ENCODE data around the gene SPRYD7.
"Not testable (repeated sequence)": the region's sequence is repeated elsewhere in the genome, so short reads cannot be mapped to it uniquely, and the experiment has no call there.

SPRYD7 gene

DNA sequence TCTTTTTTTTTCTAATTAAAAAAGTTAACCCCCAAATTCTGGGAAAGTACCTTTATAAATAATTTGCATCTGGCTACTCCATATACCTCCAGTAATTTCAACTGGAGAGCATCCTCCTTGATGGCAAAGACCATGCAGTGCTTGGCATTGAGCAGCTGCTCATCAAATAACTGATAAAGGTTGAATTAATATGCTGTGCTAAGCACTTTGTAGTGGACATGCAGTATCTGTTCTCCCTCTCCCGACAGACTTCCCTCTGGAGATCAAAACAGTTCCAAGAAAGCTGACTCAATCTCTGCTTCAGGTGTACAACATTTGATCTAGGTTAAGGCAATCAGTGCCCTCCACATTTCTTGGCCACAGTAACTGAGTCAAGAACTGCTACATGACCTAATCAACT is 3.3 kb downstream of the SPRYD7 start:
- no peak for DNase-seq (ENCODE audit: low spot score)

DNA sequence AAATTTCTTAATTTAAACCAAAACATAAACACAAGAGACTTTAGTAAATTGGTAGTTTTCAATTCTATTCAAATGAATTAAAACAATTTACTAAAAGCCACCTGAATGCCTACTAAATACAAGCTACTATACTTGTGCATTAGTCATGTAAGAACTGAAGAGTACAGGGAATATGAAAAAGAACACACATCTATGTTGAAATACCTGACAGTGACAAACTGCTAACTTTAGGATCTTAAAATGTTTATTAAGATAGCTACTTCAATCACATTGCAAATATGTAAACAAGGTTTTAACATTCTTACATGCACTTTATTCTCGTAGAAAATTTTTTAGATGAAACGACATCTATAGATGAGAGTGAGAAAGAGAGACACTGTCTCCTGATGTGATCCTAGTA is 4.1 kb downstream of the SPRYD7 start:
- no peak for DNase-seq (ENCODE audit: low spot score)

DNA sequence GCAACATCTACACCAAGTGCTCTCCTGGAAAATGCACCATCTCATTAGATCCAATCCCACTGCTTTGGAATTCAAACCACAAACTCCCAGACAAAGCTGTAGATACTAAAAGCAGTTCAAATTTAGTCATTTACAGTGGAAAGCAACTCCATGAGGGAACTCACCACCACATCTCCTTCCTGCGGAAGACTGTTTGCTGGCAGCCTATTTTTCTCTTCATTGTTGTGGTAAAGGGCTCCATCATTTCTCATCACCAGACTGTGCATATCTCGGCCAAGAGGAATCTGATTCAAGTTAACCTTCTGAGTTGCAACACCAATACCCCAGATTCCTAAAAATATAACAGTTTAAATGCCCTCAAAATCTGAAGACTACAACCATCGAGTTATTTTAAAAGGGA is 8.4 kb downstream of the SPRYD7 start:
- no peak for DNase-seq (ENCODE audit: low spot score)

- DNase-seq (ENCODE audit: low spot score): no peak
Measured at GRCh38 chr13:49925881-49926418, 10.2 kb downstream of the SPRYD7 start.

DNA sequence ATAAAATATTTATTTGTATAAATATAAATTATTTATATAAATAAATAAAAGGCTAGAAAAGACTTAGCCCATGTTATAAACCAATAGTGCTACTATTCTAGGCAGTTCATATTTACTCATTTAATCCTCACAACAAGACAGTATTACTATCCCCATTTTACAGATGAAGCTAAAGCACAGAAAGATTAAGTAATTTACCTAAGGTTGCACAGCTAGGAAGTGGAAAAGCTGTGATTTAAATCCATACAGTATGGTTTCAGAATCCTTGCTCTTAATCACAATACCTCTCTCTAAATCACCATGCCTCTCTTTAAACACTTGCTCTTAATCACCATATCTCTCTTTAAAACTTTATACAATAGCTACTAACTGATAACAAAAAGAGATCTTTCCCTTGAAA is 13.8 kb downstream of the SPRYD7 start:
- no peak for DNase-seq (ENCODE audit: low spot score)

GRCh38 chr13:49920969-49921368 is 15.2 kb downstream of the SPRYD7 start:
- DNase-seq (ENCODE audit: low spot score): not testable (repeated sequence)

DNA sequence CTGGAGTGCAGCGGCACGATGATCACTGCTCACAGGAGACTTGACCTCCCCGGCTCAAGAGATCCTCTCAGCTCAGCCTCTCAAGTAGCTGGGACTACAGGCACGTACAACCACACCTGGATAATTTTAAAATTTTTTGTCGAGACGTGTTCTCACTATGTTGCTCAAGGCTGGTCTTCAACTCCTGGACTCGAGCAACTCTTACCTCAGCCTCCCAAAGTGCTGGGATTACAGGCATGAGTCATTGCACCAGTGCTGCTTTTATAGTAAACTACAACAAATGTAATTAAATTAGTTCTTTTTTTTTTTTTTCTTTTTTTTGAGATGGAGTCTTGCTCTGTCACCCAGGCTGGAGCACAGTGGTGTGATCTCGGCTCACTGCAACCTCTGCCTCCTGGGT is 18.0 kb downstream of the SPRYD7 start:
- DNase-seq (ENCODE audit: low spot score): not testable (repeated sequence)

GRCh38 chr13:49914947-49915346 is 21.2 kb downstream of the SPRYD7 start:
- no peak for DNase-seq (ENCODE audit: low spot score)

- DNase-seq (ENCODE audit: low spot score): no peak
Measured at GRCh38 chr13:49908637-49909036, 27.5 kb downstream of the SPRYD7 start.

DNA sequence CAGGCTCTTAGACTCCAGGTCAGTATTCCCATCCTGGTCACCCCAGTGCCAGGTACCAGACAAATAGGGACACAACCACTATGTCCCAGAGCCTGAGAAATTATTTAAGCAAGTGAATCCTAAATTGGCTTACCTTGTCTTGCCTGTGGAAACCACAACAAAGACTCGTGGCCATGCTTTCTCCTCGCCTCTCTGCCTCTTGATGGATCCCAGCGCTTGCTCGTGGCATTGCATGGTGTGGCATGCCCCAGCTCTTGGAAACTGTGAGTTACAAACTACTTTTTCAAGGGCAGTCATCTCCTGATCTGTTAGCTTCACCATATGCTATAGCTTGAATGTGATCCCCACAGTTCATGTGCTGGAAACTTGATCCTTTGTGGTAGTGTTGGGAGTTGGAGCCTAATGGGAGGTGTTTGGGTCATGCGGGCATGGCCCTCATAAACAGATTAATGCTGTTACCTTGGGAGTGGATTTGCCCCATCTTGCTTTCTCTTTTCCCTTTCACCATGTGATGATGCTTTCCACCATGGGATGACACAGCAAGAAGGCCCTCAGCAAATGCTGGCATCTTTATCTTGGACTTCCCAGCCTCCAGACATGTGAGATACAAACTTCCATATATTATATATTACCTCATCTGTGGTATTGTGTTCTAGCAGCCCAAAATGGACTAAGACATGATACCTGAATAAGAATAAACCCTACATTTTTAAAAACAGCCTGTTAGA is 31.2 kb downstream of the SPRYD7 start:
- DNase-seq (ENCODE audit: low spot score): no peak

DNA sequence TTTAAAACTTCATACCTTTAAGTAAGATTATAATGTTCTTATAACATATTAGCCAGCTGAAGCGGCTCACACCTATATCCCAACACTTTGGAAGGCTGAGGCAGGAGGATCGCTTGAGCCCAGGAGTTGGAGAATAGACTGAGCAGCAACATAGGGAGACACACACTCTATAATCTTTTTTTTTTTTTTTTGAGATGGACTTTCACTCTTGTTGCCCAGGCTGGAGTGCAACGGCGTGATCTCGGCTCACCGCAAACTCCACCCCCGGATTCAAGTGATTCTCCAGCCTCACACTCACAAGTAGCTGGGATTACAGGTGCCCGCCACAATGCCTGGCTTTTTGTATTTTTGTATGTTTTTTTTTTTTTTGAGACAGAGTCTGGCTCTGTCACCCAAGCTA is 37.3 kb downstream of the SPRYD7 start:
- DNase-seq (ENCODE audit: low spot score): no peak

DNA sequence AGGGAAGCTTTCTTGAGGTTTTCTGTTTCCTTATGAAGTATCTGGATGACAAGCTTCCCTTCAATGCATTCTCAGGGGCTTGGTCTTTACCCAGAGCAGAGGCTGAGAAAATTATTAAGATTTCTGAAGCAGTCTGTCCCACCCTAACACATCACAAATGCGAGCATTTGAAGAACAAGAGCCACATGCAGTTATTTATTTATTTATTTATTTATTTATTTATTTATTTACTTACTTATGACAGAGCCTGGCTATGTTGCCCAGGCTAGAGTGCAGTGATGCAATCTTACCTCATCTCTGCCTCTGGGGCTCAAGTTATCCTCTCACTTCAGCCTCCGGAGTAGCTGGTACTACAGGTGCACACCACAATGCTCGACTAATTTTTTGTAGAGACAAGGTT is 38.4 kb downstream of the SPRYD7 start:
- no peak for DNase-seq (ENCODE audit: low spot score)

GRCh38 chr13:49895826-49896225 is 40.3 kb downstream of the SPRYD7 start:
- DNase-seq (ENCODE audit: low spot score): no peak

GRCh38 chr13:49893591-49893990 is 42.5 kb downstream of the SPRYD7 start:
- DNase-seq (ENCODE audit: low spot score): no peak

DNA sequence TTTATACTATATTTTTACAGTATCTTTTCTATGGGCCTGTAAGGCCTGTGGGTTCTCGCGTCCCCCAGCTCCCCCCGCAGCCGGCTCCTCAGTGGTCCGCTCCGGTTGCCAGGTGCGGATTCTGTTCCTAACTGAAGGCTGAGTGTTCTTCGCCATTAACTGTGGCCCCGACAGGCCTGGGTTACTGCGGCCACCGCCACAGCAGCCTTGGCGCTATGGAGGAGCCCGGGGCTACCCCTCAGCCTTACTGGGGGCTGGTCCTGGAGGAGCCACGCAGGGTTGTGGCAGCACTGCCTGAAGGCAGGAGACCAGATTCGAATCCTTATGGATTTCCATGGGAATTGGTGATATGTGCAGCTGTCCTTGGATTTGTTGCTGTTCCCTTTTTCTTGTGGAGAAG is 45.8 kb downstream of the SPRYD7 start:
- no peak for DNase-seq (ENCODE audit: low spot score)

- no peak for DNase-seq (ENCODE audit: low spot score)
Measured at GRCh38 chr13:49878682-49879081, 57.5 kb downstream of the SPRYD7 start.

DNA sequence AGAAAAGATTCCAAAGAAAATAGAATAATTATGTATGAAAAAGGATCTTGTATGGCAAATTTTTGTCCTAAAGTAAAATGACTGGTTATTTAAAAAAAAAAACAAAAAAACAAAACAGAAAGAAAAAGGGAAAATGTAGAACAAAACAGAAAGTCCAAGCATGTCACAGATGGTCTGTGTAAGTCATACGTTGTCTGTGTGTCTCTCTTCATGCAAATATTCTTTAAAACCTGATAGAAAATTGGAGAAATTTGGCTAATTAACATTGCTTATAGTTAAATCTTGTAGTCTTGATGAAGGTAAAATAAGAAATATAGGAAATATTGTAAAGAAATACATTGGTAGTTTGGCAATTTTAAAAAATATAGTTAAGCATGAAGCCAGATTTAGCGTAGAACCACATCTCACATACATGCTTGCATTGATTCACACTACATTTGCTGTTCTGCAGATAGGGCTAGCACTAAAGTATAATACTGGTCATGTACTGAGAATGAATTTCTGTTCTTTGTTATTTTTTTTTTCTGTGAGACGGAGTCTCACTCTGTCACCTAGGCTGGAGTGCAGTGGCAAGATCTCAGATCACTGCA is 58.4 kb downstream of the SPRYD7 start:
- no peak for DNase-seq (ENCODE audit: low spot score)

DNA sequence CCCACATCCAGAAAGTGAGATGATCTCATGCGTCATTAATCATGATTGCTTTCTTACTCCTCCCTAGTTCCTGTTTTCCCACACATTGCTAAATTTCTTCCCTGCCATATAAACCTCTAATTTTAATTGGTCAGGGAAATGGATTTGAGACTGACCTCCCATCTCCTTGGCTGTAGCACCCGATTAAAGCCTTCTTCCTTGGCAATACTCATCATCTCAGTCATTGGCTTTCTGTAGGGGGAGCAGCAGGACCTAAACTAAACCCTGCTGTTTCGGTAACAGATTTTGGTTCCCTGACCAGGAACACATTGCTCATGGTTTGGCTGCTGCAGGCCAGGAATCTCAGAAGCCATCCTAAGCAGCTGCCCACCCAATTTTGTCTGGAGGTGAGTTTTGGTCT is 61.7 kb downstream of the SPRYD7 start:
- DNase-seq (ENCODE audit: low spot score): no peak

DNA sequence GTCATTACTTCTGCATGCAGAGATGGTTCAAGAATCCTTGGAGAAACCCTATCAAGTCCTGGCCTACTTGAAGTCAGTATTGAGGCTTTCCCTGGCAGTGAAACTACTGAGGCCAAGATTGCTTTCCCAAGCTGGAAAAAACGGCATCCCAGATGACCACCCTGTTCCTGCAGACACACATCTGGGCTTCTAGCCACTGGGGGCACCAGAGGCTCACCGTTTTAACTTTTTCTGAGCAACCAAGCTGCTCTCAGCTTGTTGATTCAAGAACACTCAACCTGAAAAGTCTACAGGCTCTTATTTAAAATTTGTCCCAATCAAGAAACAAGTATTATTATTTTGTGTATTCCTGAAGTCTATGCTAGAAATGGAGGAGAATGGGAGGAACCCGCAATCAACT is 66.6 kb downstream of the SPRYD7 start:
- DNase-seq (ENCODE audit: low spot score): no peak

DNA sequence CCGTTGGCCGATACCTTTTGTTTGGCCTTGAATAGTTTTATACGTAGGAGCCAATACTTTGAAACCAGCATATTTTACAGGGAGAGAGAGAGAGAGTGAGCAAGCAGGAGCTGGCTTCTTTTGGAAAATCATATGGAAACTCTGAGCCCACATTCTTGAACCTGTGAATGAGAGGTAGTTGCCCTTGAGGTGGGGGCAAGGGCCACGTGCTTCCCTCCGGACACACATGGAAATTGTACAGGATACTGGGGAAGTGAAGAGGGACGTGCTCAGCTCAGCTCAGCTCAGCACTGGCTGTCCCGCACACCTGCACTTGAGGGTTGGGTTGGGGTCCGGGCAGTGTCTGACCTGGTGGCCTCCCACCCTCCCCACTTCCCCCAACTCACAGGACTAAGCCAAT is 68.3 kb downstream of the SPRYD7 start:
- no peak for DNase-seq (ENCODE audit: low spot score)

- DNase-seq (ENCODE audit: low spot score): no peak
Measured at GRCh38 chr13:49865218-49865617, 70.9 kb downstream of the SPRYD7 start.

GRCh38 chr13:49864509-49864908 is 71.6 kb downstream of the SPRYD7 start:
- no peak for DNase-seq (ENCODE audit: low spot score)

All from kidney tubule cell (primary cell).